ENCODE data around the gene EDNRB.
"Not testable (repeated sequence)": the region's sequence is repeated elsewhere in the genome, so short reads cannot be mapped to it uniquely, and the experiment has no call there.

Gene EDNRB

GRCh38 chr13:77896536-77896935 is 22.1 kb downstream of the EDNRB start:
- FAIRE-seq = no peak

- no peak for FAIRE-seq
These were observed 23.9 kb downstream of the EDNRB start for GRCh38 chr13:77894743-77895142.

GRCh38 chr13:77893066-77893465 is 25.6 kb downstream of the EDNRB start:
- no peak for FAIRE-seq

- no peak for FAIRE-seq
These were observed 26.1 kb downstream of the EDNRB start for GRCh38 chr13:77892491-77892890.

GRCh38 chr13:77891486-77891885 is 27.1 kb downstream of the EDNRB start:
- no peak for FAIRE-seq

- FAIRE-seq = no peak
These were observed 27.6 kb downstream of the EDNRB start for GRCh38 chr13:77891041-77891440.

- FAIRE-seq = no peak
These were observed 35.3 kb downstream of the EDNRB start for GRCh38 chr13:77883328-77883727.

GRCh38 chr13:77878190-77878589 is 40.4 kb downstream of the EDNRB start:
- FAIRE-seq = no peak

- no peak for FAIRE-seq
These were observed 42.5 kb downstream of the EDNRB start for GRCh38 chr13:77876176-77876575.

- no peak for FAIRE-seq
These were observed 44.2 kb downstream of the EDNRB start for GRCh38 chr13:77874406-77874805.

- FAIRE-seq = no peak
These were observed 45.6 kb downstream of the EDNRB start for GRCh38 chr13:77872995-77873394.

GRCh38 chr13:77871596-77871995 is 47.0 kb downstream of the EDNRB start:
- FAIRE-seq = no peak

- no peak for FAIRE-seq
These were observed 49.9 kb downstream of the EDNRB start for GRCh38 chr13:77868717-77869116.

GRCh38 chr13:77866971-77867370 is 51.7 kb downstream of the EDNRB start:
- FAIRE-seq = no peak

- no peak for FAIRE-seq
These were observed 53.0 kb downstream of the EDNRB start for GRCh38 chr13:77865622-77866021.

- no peak for FAIRE-seq
These were observed 55.5 kb downstream of the EDNRB start for GRCh38 chr13:77863144-77863543.

- no peak for FAIRE-seq
These were observed 56.9 kb downstream of the EDNRB start for GRCh38 chr13:77861741-77862140.

- no peak for FAIRE-seq
These were observed 58.1 kb downstream of the EDNRB start for GRCh38 chr13:77860507-77860981.

- FAIRE-seq = no peak
These were observed 59.2 kb downstream of the EDNRB start for GRCh38 chr13:77859450-77859849.

GRCh38 chr13:77857531-77858209 is 61.0 kb downstream of the EDNRB start:
- FAIRE-seq = no peak

- FAIRE-seq = no peak
These were observed 64.9 kb downstream of the EDNRB start for GRCh38 chr13:77853703-77854102.

GRCh38 chr13:77848050-77848449 is 70.6 kb downstream of the EDNRB start:
- FAIRE-seq = not testable (repeated sequence)

- FAIRE-seq = no peak
These were observed 72.5 kb downstream of the EDNRB start for GRCh38 chr13:77846173-77846572.
